ENCODE measurements around the gene BEGAIN.
"Not testable (repeated sequence)": the region's sequence is repeated elsewhere in the genome, so short reads cannot be mapped to it uniquely, and the experiment has no call there.

GRCh38 chr14:100506053-100506452 is 81.2 kb downstream of the BEGAIN start:
- not testable (repeated sequence) for TF ChIP-seq POLR2AphosphoS5, POLR2A (IDR thresholded peaks at IDR 0.05)

All from prostate gland (tissue), 1 donor.